ENCODE results near the gene ATF6B.
"Not testable (repeated sequence)": the region's sequence is repeated elsewhere in the genome, so short reads cannot be mapped to it uniquely, and the experiment has no call there.

ATF6B gene

DNA sequence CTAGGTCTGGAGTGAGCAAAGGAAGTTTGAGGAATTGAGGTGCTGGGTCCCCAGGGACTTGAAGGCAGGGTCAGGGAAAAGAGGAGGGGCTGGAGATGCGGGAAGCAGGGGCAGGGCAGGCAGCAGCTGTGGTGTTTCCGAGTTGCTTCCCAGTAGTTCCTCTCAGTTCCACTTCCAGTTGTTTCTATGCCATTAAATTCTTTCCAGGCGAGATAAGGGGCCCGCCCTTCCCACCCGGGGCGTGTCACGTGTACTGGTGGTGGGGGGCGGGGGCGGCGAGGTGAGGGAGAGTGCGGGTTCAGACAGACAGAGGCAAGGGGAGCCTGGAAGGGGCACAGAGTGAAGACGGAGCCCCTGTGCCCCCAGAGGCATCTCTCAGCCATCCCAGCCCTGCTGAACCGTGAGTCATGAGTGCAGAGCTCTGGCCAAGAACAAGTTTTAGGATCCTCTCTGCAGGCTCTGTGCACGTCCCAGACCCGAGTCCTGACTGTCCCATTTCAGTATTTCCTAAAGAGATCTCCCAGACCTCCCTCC lies 19.9 kb downstream of the ATF6B start:
- no peak for DNase-seq (ENCODE audit: low read depth, low spot score)

DNA sequence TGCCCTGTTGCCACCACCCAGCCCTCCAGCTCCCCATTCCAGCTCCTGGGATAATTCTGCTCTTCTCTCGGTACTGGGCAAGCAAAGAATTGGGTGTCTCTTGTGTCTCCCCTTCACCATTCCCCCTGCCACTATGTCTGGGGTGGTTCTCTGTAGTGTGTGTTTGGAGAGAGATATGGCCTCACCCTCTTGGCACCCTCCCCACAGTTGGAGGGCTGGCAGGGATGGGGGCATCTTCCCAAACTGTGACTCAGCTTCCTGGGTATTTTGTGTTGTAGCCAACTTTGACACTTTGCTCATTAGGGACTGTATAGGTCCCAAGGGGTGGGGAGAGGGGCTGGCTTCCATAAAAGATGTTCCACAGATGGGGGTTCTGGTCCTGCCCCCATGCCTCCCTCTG lies 20.6 kb downstream of the ATF6B start:
- DNase-seq (ENCODE audit: low read depth, low spot score), result no peak

DNA sequence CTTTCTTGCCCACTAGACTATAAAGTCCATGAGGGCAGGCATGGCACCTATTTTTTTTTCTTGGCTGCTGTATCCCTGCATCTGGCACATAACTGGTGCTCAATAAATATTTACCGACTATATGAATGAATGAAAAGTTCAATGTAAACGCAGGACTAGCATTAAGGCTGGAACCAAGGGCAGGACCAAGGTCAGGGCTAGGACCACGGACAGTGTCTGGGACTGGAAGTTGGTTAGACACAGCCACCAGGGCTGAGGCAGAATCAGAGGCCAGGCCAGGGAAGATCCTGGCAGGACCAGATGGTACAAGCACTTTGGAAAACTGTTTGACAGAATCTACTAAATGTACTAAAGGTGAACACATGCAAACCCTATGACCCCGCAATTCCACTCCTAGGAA lies 22.6 kb downstream of the ATF6B start:
- peak; percentile 58 for DNase-seq (ENCODE audit: low read depth, low spot score)

DNA sequence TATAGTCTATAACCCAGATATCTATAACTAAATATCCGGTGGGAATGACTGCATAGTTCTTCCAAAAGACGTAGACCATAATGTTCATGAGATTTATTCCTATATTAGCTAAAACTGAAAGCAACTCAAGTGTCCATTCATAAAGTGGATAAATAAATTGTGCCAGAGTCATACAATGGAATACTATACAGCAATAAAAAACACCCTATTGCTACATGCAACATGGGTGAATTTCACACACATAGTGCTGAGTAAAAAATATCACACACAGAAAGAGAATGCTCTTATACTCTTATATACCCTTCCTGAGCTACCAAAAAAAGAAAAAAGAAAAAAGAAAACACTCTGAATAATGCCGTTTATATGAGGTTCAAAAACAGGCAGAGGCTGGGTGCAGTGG lies 25.8 kb downstream of the ATF6B start:
- no peak for DNase-seq (ENCODE audit: low read depth, low spot score)

DNA sequence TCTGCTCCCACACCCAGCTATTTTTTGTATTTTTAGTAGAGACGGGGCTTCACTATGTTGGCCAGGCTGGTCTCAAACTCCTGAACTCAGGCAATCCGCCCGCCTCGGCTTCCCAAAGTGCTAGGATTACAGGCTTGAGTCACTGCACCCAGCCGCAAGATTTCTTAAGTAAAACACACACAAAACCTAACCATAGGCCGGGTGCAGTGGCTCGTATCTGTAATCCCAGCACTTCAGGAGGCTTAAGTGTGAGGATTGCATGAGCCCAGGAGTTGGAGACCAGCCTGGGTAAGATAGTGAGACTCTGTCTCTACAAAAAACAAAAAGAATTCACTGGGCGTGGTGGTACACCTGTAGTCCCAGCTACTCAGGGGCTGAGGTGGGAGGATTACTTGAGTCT lies 27.8 kb downstream of the ATF6B start:
- DNase-seq (ENCODE audit: low read depth, low spot score), result not testable (repeated sequence)

DNA sequence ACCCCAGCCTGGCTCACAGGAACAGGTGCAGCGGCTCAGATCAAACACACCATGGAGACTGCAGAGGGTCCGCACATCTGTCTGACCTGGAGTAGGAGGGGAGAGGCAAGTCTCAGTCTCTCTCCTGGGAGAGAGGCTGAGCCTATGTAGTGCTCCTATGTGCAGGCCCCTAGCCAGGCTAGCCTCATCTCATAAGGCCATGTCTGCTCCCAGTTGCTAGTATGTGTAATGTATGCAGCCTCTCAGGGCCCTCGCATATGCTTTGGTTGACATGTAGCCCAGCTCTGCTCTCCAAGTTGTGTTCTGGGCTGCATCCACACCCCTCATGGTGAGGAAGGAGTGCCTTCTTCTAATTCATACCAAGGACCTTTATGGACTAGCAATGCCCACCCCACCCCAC lies 30.7 kb downstream of the ATF6B start:
- no peak for DNase-seq (ENCODE audit: low read depth, low spot score)

DNA sequence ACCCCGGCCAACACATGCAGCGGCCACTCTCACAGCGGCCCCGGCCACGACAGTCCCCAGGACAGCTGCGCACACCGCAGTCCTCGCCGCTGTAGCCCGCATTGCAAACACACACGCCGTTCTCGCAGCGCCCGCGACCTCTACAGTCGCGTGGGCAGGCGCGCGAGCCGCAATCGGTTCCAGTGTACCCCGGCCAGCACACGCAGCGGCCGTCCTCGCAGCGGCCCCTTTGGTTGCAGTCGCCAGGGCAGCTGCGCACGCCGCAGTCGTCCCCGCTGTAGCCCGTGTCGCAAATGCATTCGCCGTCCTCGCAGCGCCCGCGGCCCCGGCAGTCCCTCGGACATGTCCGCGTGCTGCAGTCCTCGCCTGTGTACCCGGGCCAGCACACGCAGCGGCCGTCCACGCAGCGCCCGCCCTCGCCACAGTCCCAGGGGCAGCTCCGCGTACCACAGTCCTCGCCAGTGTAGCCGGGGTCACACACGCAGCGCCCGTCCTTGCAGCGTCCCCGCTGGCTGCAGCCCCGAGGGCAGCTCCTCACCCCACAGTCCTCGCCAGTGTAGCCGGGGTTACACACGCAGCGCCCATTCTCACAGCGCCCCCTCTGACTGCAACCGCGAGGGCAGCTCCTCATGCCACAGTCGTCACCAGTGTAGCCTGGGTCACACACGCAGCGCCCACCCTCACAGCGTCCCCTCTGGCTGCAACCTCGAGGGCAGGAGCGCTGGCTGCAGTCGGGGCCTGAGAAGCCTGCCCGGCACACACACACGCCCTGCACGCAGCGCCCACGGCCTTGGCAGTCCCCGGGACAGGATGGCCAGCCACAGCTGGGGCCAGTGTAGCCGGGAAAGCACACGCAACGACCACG lies 31.4 kb downstream of the ATF6B start:
- no peak for DNase-seq (ENCODE audit: low read depth, low spot score)

DNA sequence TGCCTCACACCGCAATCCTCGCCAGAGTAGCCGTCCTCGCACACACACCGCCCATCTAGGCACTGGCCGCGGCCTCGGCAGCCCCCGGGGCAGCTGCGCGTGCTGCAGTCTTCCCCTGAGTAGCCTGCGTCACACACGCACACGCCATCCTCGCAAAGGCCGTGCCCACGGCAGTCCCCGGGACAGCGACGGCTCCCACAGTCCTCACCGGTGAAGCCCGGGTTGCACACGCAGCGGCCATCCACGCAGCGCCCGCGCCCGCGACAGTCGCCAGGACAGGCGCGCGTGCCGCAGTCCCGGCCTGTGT lies 32.0 kb downstream of the ATF6B start:
- no peak for DNase-seq (ENCODE audit: low read depth, low spot score)

DNA sequence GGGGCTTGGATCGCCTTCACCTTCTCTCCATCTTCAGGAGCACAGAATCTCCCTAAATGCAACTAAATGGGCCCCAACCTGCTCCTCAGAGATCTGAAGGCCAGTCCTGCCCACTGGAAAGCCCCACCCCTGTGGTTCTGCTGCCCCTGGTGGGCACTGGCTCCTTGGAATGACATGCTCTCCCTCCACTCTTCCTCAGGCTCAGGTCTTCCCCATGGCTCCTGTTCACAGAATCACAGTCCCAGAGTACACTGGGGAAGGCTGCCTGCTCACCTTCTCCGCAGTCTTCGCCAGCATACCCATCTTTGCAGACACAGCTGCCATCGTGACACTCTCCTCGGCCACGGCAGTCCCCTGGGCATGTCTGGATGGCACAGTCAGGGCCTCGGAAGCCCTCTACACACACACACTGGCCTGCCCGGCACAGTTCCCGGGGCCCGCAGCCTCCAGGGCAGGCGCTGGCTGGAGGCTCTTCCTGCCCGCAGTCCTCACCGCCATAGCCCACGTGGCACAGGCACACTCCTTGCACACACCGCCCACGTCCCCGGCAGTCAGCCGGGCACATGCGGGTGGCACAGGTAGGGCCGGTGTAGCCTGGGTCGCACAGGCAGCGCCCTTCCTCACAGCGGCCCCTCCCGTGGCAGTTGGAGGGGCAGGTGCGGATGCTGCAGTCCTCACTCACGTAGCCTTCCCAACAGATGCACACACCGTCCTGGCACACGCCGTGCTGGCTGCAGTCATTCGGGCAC lies 32.5 kb downstream of the ATF6B start:
- no peak for DNase-seq (ENCODE audit: low read depth, low spot score)

DNA sequence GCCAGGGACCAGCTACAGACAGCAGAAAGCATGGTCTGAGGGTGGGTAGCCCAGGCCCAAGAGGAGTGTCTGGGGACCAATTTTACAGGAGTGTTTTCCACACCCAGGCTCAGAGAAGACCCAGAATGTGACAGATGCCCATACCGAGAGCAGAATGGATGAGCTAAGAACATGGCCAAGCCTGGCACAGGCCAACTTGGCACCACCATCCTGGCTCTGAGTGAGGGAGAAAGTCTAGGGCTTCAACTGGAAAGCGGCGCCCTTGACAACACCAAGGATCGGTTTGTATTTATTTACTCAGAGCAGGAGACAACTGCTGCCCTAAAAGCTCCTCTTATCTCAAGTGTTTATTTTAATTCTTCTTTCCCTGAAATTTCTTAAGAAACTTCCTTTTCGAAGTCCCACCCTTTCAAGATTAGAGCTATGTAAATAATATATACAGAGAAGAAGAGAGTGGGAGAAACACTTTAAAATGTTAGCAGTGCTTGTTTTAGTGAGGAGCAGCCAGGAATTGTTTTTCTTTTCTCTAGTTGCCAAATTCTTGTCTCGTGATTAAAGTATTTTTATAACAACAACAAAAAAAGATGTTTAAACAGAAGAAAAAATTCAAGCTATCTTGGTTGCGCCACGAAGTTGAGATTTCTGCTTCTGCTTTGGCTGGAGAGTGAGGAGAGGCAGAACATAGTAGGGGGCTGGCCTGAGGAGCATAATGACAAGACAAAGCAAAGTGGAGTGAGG lies 35.1 kb downstream of the ATF6B start:
- DNase-seq (ENCODE audit: low read depth, low spot score), result no peak

DNA sequence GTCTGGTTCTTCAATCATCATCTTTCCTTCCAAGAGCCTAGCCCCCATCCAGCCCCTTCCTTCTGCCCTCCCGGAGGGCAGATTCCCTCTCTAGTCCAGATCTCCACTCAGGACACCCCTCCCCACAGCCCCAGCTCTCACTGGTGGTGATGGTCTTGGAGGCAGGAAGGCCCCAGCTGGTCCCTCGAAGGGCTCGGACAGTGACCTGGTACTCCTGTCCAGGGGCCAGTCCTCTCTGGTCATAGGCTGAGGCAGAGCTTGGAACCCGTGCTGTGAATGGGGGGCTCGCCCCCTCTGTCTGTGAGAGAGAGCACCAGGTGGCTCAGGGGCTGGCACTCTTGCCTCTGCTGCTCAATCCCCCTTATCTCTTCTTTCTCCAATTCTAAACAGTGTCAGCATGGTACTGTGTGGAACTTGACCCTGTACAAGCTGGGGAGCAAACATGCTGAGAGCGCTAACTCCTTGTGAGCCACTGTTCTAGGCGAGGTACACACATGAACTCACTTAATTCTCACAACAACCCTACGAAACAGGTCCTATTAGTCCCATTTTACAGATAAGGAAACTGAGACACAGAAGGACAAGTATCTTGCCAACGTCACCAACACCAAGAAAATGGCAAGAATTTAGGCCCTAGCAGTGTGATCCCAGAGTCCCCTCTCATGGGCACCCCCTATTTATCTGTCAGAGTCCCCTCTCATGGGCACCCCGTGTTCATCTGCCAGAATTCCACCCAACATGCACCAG lies 38.8 kb downstream of the ATF6B start:
- DNase-seq (ENCODE audit: low read depth, low spot score), result no peak

DNA sequence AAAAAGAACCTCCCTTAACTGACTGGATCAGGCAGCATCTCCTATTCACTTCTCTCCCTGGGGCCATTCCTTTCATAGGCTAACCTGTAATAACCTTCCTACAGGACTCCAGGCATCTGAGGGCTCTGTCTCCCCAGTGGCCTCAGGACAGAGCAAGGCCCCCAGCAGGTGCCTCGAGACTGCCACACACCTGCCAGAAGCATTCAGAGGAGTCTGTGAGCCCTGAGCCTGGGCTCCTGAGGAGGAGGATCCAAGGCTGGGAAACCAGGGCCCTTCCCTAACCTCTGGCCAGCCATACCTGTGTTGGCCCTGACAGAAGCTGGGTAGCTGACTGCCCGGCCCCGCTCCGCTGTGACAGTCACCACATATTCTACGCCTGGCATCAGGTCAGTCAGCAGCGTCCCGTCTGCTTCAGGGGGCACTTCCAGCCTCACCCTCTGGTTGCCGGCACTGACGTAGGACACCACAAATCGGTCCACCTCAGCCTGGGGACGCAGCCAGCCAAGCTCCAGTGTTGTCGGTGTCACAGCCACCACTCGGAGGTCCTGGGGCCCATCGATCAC lies 39.5 kb downstream of the ATF6B start:
- DNase-seq (ENCODE audit: low read depth, low spot score), result no peak

DNA sequence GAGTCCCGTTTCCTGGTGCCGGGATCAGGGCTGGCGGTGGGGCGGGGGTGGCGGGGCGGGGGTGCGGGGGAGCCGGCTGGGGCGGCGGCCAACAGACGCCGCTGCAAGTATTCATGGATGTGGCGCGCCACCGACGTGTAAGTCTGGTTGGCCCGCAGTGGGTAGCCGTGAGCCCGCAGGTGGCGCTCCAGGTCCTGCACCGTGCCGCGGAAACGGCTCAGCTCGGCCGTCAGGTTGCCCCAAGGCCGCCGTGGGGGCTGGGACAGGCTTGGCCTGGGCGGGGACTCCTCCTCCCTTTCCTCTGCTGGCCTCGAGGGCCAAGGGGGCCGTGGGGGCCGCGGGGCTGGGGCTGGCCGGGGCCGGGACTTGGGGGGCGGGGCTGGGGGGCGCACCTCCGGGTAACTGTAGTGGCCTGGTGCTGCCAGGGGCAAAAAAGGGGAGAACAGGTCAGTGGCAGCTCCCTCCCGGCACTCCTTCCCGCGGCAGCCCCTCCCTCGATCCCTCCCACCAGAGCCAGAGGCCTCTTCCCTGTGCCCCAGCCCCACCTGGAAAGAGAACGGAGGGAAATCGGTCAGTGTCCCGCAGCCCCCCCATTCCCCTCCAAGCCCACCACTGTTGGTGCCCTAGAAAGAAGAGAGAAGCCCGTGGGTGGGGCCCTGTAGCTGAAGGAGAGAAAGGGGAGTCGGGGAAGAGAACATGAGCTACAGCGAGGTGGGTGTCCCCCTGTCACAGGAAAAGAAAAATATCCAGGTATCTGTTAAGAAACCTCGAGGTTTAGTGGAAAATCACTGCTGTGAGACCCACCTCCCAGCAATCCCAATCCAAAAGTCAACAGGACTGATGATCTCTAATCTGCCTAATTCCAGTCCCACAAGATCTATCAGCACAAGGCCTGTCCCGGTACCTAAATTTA lies 40.2 kb downstream of the ATF6B start:
- DNase-seq (ENCODE audit: low read depth, low spot score), result peak; percentile 76

DNA sequence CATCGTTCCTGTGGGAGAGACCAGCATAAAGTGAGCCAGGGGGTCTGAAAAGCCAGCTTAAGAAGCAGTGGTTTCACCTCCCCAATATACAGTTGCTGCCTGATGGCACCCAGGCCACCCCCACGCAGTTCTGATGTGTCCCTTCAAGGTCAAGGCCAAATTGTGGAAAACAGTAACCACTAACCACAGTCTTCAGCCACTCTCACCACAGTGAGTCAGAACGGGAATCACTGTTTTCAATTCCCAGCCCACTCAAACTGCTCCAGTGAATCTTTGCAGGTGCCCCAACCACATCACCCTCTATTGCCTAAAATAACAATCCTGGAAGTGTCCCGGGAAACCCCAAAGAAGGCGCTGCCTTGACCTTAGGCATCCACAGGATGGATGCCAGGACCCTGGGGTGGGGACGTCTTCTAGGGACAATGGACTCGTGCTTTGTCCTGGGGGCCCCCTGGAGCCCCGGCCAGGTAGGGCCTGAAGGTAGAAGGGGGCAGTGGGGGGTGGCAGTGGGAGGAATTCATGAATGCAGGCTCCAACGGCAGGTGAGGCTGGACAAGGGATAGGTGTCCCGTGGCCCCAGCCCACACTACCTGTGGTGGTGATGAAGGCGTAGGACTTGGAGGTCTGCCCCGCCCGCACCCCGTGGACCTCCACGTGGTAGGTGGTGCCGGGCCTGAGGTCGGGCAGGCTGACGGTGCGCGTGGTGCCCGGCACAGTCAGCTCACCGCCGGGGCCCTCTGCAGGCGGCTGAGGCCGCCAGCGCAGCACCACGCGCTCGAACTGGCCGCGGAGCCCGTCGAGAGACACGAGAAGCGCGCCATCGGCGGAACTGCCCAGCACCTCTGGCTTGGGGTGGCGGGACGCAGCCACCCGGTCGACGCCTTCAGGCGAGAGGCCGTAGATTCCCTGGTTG lies 41.1 kb downstream of the ATF6B start:
- DNase-seq (ENCODE audit: low read depth, low spot score), result peak; percentile 80

DNA sequence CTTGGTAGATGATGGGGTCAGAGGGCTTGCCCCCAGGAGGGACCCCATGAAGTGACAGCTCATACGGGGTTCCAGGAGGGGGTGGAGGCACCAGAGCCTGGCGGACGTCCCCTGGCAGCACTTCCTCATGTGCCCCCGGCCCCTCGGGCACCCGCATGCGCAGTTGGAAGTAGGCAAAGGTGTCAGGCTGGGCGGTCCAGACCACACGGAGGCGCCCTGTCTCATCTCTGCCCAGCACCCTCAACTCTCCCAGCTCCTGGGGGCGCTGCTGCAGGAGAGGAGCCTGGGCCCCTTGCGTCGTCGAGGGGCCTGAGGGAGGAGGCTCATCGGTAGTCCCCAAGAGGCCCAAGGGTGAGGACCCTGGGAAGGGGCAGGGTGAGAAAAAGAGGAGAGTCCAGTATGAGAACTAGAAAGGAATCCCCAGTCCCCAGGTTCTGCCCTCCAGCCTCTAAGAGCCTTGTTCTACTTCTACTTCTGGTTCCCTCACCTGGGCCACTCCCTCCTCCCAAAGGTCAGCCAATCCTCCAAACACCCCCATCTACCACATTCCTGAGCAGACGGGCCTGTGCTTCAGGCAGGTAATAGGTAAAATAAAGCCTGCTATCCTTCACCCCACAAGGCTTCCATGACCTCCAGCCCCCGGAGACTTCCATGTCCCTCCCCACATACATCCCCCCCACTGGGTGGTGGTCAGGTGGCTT lies 42.1 kb downstream of the ATF6B start:
- DNase-seq (ENCODE audit: low read depth, low spot score), result no peak

DNA sequence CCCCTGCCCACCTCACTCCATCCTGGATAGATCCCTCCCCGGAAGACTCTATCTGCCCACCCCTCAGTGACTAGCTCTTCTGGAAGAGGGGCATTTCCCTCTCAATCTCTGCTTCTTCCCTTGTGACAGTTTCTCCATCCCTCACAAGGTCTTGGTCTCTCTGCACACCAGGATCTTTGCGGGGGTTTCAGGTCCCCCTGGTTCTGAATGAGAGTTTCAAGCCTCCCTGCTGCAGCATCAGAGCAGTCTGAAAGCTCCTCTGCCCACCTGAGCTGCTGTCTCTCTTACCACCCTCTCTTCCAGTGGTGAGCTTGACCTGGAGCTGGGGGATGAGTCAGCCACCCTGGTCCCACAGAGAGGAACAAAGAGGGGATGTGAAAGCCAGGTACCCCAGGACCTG lies 43.3 kb downstream of the ATF6B start:
- DNase-seq (ENCODE audit: low read depth, low spot score), result no peak

DNA sequence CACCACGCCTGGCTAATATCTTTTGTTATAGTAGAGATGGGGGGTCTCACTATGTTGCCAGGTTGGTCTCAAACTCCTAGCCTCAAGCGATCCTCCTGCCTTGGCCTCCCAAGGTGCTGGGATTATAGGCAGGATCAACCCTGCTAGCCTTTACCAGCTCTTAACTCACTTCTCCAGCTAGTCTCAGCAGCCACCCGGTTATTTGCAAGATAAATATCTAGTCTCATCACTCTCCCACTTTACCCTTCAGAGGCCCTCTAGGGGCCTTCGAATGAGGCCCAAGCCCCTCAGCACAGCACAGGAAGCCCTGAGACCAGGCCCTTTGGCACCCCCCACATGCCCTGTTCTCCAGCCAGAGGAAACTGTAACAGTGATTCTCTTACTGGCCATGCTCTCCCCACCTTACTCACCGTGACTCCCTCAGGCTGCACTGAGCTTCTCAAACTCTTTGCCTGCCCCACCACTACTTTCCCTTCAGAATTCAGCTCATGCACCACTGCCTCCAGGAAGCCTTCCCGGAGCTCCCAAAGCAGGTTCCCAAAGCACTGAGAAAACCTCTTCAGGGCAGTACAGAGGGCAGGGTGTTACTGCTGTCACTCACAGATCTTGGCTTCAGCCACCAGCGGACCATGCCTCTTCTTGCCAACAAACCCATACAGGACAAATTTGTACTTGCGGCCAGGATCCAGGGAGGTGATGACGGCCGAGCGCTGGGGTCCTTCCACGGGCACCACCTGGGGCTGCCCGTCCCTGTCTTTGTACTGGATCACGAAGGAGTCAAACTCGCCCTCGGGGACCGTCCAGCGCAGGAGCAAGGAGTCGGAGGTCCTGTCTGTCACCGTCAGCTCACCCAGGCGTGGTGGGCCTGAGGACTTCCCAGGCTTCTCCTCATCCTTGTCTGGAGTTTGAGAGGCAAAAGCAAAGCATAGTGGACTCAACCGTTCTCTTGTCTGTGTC lies 44.0 kb downstream of the ATF6B start:
- DNase-seq (ENCODE audit: low read depth, low spot score), result no peak

Measured in astrocyte of the hippocampus (primary cell).